Stimulated activated CD8-positive, alpha-beta memory T cell treated with anti-CD3 and anti-CD28 coated beads, Interleukin-4, amount 100 ng/mL, for 1 hour (primary cell): ENCODE results near the gene AMH.

Experiments used
- DNase-seq, 2 donors: peaks; one replicate each; pipeline ENCODE4 v3.0.0-alpha.2; 2020; ENCODE audit warnings: low read depth in 2 of 2, low spot score in 1 of 2

Gene AMH

DNA sequence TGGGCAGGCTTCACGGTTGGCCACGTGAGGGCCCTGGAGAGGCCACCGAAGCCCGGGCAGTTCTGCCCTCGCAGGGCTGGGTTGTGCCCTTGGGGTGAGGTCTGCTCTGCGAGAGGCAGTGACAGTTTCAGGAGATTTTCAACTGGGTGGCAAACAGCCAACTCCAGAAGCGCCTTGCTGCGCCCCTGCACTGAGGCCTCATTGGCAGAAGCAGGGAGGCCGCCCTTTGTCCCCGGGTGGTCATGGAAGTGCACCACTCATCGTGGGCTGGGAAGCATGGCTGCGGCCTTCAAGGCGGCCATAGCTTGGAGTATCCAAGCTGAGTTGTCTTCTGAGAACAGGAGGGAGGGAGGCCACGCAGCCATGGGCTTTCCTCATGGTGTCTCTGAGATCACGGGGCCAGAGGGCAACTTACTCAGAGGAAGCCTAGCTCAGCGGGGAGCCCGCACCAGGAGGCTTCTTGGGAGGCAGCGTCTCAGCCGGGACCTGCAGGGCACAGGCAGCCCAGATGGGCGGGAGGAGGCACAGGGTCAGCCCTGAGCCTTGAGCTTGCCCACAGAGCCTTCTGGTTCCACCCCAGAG lies 27.8 kb upstream of the AMH start:
- DNase-seq: no peak

GRCh38 chr19:2221918-2222317 lies 27.2 kb upstream of the AMH start:
- no peak for DNase-seq

DNA sequence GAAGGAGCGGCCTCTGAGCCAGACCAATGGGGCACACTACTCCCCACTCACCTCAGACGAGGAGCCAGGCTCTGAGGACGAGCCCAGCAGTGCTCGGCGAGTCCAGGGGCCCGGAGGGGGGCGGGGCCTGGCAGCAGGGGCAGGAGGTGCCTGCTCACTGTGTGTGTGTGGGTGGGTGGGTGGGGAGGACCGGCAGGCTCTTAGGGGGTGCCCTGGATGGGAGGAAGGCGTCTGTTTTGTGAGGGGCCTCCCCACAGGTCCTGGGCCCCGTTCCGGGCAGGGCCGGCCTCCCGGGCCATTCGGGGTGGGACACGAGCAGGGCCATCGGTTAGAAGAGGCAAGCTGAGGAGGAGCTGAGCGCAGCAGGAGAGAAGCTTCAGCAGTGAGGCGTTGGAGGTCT lies 25.7 kb upstream of the AMH start:
- DNase-seq: no peak

DNA sequence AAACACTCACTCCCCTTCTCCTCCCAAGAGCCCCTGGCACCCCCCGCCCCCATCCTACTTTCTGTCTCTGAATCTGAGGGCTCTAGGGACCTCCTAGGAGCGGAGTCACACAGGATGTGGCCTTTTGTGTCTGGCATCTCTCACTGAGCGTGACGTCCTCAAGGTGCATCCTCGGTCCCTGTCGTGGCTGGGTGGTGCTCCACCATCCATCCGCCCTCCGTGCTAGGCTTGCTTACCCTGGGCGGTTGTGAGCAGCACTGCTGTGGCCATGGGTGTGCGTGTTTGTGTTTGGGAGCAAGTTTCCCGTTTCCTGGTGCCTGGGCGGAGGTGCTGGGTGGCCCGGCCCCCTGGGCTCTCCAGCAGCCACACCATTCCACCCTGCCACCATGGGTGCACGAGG lies 25.2 kb upstream of the AMH start:
- DNase-seq: no peak

DNA sequence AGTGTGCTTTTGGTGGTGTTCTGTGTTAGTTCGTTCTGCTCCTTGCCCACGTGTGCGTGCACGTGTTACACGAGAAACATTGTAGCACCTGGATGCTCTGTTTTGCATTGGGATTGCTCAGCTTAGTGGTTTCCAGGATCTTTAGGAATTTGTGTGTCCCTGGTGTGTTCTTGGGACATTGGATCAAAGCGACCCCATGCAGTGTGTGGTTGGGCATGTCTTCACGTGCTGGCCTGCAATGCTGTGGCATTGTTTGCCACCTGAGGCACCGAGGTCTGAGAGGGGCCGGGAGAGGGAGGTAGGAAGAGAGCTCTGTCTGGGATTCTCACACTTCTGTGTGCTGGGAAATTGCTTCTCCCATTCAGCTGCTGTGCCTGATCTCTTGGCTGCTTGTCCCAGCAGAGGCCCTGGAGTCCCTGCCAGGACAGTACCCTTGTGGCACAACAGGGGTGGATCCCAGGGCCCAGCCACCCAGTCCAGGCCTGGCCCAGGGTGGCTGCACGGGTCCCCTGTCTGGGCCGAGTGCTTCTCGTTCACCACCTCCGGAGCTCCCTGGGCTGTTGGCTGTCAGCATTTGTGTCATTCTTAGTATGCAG lies 24.3 kb upstream of the AMH start:
- DNase-seq: no peak

GRCh38 chr19:2225415-2226050 lies 23.6 kb upstream of the AMH start:
- DNase-seq: no peak

DNA sequence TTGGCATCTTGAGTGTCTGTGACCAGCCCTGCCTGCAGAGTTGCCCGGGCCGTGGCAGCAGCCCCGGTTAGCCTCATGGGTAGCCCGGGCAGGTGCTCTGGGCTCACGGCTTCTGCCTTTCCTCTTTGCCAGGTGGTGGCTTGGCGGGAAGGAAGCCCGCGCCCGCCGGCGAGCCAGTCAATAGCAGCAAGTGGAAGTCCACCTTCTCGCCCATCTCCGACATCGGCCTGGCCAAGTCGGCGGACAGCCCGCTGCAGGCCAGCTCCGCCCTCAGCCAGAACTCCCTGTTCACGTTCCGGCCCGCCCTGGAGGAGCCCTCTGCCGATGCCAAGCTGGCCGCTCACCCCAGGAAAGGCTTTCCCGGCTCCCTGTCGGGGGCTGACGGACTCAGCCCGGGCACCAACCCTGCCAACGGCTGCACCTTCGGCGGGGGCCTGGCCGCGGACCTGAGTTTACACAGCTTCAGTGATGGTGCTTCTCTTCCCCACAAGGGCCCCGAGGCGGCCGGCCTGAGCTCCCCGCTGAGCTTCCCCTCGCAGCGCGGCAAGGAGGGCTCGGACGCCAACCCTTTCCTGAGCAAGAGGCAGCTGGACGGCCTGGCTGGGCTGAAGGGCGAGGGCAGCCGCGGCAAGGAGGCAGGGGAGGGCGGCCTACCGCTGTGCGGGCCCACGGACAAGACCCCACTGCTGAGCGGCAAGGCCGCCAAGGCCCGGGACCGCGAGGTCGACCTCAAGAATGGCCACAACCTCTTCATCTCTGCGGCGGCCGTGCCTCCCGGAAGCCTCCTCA lies 22.9 kb upstream of the AMH start:
- no peak for DNase-seq

DNA sequence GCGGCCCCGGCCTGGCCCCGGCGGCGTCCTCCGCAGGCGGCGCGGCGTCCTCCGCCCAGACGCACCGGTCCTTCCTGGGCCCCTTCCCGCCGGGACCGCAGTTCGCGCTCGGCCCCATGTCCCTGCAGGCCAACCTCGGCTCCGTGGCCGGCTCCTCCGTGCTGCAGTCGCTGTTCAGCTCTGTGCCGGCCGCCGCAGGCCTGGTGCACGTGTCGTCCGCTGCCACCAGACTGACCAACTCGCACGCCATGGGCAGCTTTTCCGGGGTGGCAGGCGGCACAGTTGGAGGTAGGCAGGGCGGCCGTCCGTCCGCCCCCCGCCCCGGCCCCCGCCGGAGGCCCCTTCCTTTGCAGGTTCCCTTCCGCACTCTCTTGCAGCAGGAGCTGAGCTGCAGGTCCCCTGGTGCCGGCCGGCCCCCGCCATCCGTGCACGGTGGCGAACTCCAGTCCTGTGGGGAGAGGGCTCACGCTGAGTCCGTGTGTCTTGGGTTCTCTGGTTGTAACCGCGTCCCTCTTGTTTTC lies 22.2 kb upstream of the AMH start:
- DNase-seq: no peak

- DNase-seq: no peak
Measured at GRCh38 chr19:2227415-2228156, 21.5 kb upstream of the AMH start.

GRCh38 chr19:2228157-2229030 lies 20.7 kb upstream of the AMH start:
- DNase-seq: no peak

DNA sequence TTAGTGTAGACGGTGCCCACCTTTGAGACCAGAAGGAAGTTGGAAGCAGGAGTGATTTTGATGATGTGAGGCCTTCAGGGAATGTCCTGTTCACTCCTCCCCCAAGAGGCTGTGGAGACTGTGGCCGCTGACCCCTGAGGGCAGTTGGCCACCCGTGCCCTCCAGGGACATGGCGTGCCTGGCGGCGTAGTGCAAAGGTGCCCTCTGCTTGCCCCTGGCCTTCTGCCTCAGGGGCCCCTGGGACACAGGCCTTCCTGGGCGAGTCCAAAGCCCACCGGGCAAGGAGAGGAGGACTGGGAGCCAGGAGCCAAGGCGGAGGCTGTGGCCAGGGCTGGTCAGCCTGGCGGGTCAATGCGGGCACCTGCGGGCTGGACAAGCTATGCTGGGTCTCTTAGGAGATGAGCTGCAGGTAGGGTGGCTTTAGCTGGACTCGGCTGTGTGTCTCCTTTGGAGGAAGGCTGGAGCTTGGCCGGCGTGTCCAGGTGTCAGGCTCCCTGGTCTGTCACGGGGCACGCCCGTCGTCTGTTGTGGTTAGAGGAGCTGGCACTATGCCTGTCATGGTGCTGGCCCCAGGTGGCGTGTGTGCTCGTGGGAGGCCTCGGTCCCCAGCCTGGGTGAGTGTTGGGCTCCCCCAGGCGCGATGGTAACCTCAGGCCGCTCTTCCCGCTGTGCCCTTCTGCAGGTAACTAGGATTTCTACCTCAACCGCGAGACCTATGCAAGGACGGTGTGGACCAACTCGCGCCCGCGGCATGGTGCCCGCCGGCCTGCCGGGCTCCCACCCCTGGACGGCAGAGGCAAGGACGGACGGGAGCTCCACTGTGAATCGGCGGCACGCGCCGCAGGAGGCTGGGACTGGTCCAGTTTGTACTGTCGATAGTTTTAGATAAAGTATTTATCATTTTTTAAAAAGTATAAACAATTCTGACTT lies 19.8 kb upstream of the AMH start:
- DNase-seq: no peak

DNA sequence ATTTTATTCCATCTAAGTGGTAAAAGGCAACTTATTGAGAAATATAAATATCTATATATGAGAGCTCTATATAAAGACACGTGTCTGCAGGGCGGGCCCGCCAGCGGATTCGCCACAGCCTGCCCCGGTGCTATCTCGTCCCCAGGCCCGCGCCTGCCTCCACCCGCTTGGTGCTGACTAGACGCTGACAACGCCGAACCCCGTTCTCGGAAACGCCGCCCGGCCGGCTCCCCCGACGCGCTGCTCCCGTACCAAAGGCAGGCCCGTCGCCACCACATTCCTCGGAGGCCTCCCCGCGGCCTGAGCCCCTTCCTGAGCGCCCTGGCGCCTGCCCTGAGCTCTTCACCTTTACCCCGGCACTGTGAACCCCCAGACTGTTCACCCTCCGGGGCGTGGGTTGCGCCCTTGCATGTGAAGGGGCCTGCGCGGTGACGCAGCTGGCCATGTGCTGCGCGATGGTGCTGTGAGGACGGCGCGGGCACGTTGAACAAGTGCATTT lies 19.0 kb upstream of the AMH start:
- DNase-seq: no peak

GRCh38 chr19:2230807-2231533 lies 18.2 kb upstream of the AMH start:
- DNase-seq: no peak

DNA sequence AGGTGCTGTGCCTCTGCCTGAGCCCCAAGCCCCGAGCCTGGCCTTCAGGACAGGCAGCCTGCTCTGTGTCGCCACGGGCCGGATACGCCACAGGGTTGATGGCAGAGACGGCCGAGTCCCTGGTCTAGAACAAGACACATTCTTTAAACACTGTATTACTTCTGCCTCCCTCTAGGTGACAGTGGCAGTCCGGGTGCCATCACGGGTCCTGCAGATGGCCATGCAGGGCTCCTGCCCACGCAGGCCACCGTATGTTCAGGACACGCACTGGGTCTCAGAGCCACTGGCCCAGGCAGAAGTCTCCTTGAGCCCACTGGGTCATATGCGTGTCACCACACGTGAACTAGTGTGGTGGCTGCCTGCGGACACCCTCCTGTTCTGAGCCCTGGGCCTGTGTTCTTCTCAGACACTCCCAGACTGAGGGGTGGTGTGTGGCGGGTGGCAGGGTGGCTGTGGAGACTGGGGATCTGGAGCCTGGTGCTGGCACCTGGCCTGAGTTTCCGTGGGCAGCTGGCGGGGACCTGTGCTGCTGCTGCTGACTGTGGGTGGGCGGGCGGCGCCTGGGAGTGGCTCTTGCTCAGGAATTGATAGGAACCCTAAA lies 17.4 kb upstream of the AMH start:
- DNase-seq: no peak

DNA sequence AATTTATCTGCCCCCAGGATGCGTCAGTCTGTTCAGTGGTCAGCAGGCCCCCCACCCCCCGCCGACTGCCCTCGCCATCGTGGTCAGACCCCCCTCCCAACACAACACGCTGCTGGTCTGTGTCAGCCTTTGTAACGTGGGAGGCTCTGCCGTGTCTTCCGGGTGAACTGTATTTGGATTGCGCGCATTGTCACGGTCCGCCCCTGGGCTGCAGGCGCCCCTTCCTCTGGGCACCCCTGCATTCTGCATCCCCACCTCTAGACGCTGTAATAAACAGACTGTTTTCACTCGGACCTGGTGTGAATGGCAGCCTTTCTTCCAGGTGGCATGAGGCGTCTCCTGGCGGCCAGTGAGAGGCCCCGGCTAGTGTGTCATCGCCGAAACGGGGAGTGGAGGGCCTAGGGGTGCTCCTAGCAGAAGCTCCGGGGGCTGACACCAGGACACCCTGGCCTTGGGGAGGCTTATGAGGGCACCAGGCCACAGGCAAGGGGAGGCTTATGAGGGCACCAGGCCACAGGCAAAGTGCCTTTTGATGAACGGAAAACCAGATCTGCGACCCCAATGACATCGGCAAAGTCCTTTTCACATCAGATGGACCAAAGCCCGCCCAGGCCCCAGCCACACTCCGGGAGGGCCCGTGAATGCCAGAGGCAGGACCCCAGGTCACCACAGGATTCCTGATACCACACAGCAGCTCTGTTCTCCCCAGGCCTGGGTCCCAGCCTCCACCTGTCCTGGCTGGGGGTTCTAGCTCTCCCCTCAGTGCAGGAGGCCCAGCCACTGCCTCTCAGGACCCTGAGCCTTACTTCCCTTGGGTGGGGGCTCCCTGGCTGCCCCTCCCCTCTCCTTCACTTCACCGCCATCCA lies 16.6 kb upstream of the AMH start:
- DNase-seq: no peak

- no peak for DNase-seq
Measured at GRCh38 chr19:2233601-2234280, 15.4 kb upstream of the AMH start.
